Left renal cortex interstitium (tissue), 4 donors: ENCODE data around the gene ZFR. TPM values are rescaled to one million over a fixed set of nuclear protein-coding genes. Genes with fewer than 3 reads are reported as not detected.

Experiments
- polyA plus RNA-seq, 4 donors: library from polyadenylated mRNA; unstranded; fragments of 120-200 nt; gene quantifications; one replicate each; pipeline ENCODE4 v1.2.1, GENCODE V29; 2013; ENCODE audit not compliant: insufficient read length in 4 of 4

Gene ZFR
- polyA plus RNA-seq, 4 donors = 106 to 129 (median 120) TPM

Other genes with a start within 250 kb of the ZFR start
- gene MTMR12, start 131.8 kb downstream of the ZFR start, polyA plus RNA-seq = 10 to 100 TPM; 31.4 to 40.3 (median 34.8) TPM
- 100 to 1,000 TPM; 287 to 366 (median 336) TPM for gene SUB1, start 140.8 kb upstream of the ZFR start, polyA plus RNA-seq